WTC11 (cell line): Measurements from ENCODE around the gene ZNF214. TPM values are rescaled to one million over a fixed set of nuclear protein-coding genes. Genes with fewer than 3 reads are reported as not detected.

Experiments
- ATAC-seq: fragments of 200-7000 bp; cut with Tn5 transposase; 2 replicates; pipeline ENCODE4 v1.10.0; 2021; ENCODE audit warnings: mild to moderate bottlenecking, moderate library complexity
- CTCF ChIA-PET: fragments of 300-600 bp; sonication (Branson Sonifier 250); formaldehyde crosslinking; loops from one replicate; lab custom pipeline; 2021; ENCODE audit warnings: antibody characterized with exemption; lab: Charles Lee
- POLR2A ChIA-PET: fragments of 350-600 bp; sonication (Branson Sonifier 250); formaldehyde crosslinking; loops from one replicate; lab custom pipeline; 2021; ENCODE audit warnings: antibody characterized with exemption; lab: Charles Lee
- DNase-seq: peaks from one replicate; pipeline ENCODE4 v3.0.0; 2021; ENCODE audit warnings: low spot score
- H3K27ac Mint-ChIP-seq: 2 replicates; pipeline ENCODE4 v1.8.0; 2021; ENCODE audit warnings: mixed read lengths
- H3K27me3 Mint-ChIP-seq: 2 replicates; pipeline ENCODE4 v1.8.0; 2021; ENCODE audit warnings: low read depth, mild to moderate bottlenecking, moderate library complexity, mixed read lengths
- H3K36me3 Mint-ChIP-seq: 2 replicates; pipeline ENCODE4 v1.8.0; 2021; ENCODE audit warnings: mixed read lengths
- H3K4me1 Mint-ChIP-seq: 2 replicates; pipeline ENCODE4 v1.8.0; 2022; ENCODE audit warnings: mixed read lengths
- H3K4me3 Mint-ChIP-seq: 2 replicates; pipeline ENCODE4 v1.8.0; 2021; ENCODE audit warnings: mild to moderate bottlenecking, moderate library complexity, mixed read lengths
- H3K9me3 Mint-ChIP-seq: 2 replicates; pipeline ENCODE4 v1.8.0; 2021; ENCODE audit warnings: mixed read lengths
- CREB1 ChIP-seq: sonication (generic); formaldehyde crosslinking; IDR thresholded peaks from 2 replicates; pipeline ENCODE4 v1.8.0; 2023; ENCODE audit warnings: mild to moderate bottlenecking, missing genetic modification reagents
- ETV6 ChIP-seq: sonication (generic); formaldehyde crosslinking; IDR thresholded peaks from 2 replicates; pipeline ENCODE4 v1.8.1; 2022; ENCODE audit warnings: mild to moderate bottlenecking, missing genetic modification reagents
- FOXK1 ChIP-seq: sonication (generic); formaldehyde crosslinking; IDR thresholded peaks from 2 replicates; pipeline ENCODE4 v1.8.0; 2022; ENCODE audit warnings: mild to moderate bottlenecking, moderate library complexity, missing genetic modification reagents
- FOXP1 ChIP-seq: sonication (generic); formaldehyde crosslinking; IDR thresholded peaks from 2 replicates; pipeline ENCODE4 v1.8.0; 2022; ENCODE audit warnings: missing genetic modification reagents, mild to moderate bottlenecking, moderate library complexity, borderline replicate concordance
- GRHL2 ChIP-seq: fragments of 250-450 bp; sonication (Bioruptor Pico); IDR thresholded peaks from 2 replicates; pipeline ENCODE4 v1.8.0; 2022; ENCODE audit warnings: mild to moderate bottlenecking, moderate library complexity; ENCODE audit not compliant: insufficient replicate concordance, severe bottlenecking
- GTF2I ChIP-seq: fragments of 250-450 bp; sonication (Bioruptor Pico); conservative IDR thresholded peaks from 2 replicates; pipeline ENCODE4 v1.4.0; 2021; ENCODE audit warnings: mild to moderate bottlenecking
- JAZF1 ChIP-seq: fragments of 250-450 bp; sonication (Bioruptor Pico); IDR thresholded peaks from 2 replicates; pipeline ENCODE4 v1.9.0; 2021; ENCODE audit warnings: moderate library complexity, mild to moderate bottlenecking, inconsistent platforms
- MYBL2 ChIP-seq: sonication (generic); formaldehyde crosslinking; IDR thresholded peaks from 2 replicates; pipeline ENCODE4 v1.8.1; 2023; ENCODE audit warnings: mild to moderate bottlenecking, moderate library complexity, missing genetic modification reagents
- NR1H2 ChIP-seq: sonication (generic); formaldehyde crosslinking; IDR thresholded peaks from 2 replicates; pipeline ENCODE4 v1.9.0; 2021; ENCODE audit warnings: mild to moderate bottlenecking, moderate library complexity, missing genetic modification reagents
- OVOL2 ChIP-seq: fragments of 250-450 bp; sonication (Bioruptor Pico); IDR thresholded peaks from 2 replicates; pipeline ENCODE4 v1.9.0; 2021; ENCODE audit warnings: mild to moderate bottlenecking, borderline replicate concordance
- RORB ChIP-seq: fragments of 250-450 bp; sonication (Bioruptor Pico); IDR thresholded peaks from 2 replicates; pipeline ENCODE4 v1.9.0; 2021; ENCODE audit warnings: mild to moderate bottlenecking
- SOX15 ChIP-seq: fragments of 250-450 bp; sonication (Bioruptor Pico); IDR thresholded peaks from 2 replicates; pipeline ENCODE4 v1.9.0; 2021; ENCODE audit warnings: mild to moderate bottlenecking
- ZBTB21 ChIP-seq: sonication (generic); formaldehyde crosslinking; IDR thresholded peaks from 2 replicates; pipeline ENCODE4 v1.8.1; 2023; ENCODE audit warnings: mild to moderate bottlenecking, missing genetic modification reagents, borderline replicate concordance
- ZNF138 ChIP-seq: sonication (generic); formaldehyde crosslinking; conservative IDR thresholded peaks from 2 replicates; pipeline ENCODE4 v1.8.1; 2022; ENCODE audit warnings: mild to moderate bottlenecking, moderate library complexity, missing genetic modification reagents
- ZNF317 ChIP-seq: sonication (generic); formaldehyde crosslinking; IDR thresholded peaks from 2 replicates; pipeline ENCODE4 v1.8.1; 2023; ENCODE audit warnings: low read depth, mild to moderate bottlenecking, moderate library complexity, missing genetic modification reagents, borderline replicate concordance
- ZNF671 ChIP-seq: fragments of 250-450 bp; sonication (Bioruptor Pico); IDR thresholded peaks from 2 replicates; pipeline ENCODE4 v1.8.0; 2021; ENCODE audit warnings: mild to moderate bottlenecking
- total RNA-seq: library from RNA; stranded (reverse); gene quantifications from 3 replicates; pipeline ENCODE4 v1.2.3, GENCODE V29; 2021
- TF ChIP-seq, protein P1 (sequence below): fragments of 250-450 bp; sonication (Bioruptor Pico); IDR thresholded peaks from 2 replicates; pipeline ENCODE4 v2.1.2; 2022; ENCODE audit warnings: mild to moderate bottlenecking, moderate library complexity
- TF ChIP-seq, protein P2 (sequence below): sonication (generic); formaldehyde crosslinking; IDR thresholded peaks from 2 replicates; pipeline ENCODE4 v1.8.1; 2022; ENCODE audit warnings: low read depth, missing genetic modification reagents, borderline replicate concordance
- TF ChIP-seq, protein P3 (sequence below): sonication (generic); formaldehyde crosslinking; IDR thresholded peaks from 2 replicates; pipeline ENCODE4 v1.8.1; 2023; ENCODE audit warnings: mild to moderate bottlenecking, missing genetic modification reagents
- TF ChIP-seq, protein P4 (sequence below): sonication (generic); formaldehyde crosslinking; conservative IDR thresholded peaks from 2 replicates; pipeline ENCODE4 v1.8.1; 2023; ENCODE audit warnings: mild to moderate bottlenecking, low read depth, missing genetic modification reagents, moderate library complexity
- TF ChIP-seq, protein P5 (sequence below): sonication (generic); formaldehyde crosslinking; IDR thresholded peaks from 2 replicates; pipeline ENCODE4 v1.8.1; 2023; ENCODE audit warnings: mild to moderate bottlenecking, missing genetic modification reagents, moderate library complexity
- TF ChIP-seq, protein P6 (sequence below): fragments of 250-450 bp; sonication (Bioruptor Pico); IDR thresholded peaks from 2 replicates; pipeline ENCODE4 v1.8.0; 2021; ENCODE audit warnings: mild to moderate bottlenecking

The ZNF214 gene
- total RNA-seq, 1 experiment from 2014 or later: 4.1 TPM

DNA sequence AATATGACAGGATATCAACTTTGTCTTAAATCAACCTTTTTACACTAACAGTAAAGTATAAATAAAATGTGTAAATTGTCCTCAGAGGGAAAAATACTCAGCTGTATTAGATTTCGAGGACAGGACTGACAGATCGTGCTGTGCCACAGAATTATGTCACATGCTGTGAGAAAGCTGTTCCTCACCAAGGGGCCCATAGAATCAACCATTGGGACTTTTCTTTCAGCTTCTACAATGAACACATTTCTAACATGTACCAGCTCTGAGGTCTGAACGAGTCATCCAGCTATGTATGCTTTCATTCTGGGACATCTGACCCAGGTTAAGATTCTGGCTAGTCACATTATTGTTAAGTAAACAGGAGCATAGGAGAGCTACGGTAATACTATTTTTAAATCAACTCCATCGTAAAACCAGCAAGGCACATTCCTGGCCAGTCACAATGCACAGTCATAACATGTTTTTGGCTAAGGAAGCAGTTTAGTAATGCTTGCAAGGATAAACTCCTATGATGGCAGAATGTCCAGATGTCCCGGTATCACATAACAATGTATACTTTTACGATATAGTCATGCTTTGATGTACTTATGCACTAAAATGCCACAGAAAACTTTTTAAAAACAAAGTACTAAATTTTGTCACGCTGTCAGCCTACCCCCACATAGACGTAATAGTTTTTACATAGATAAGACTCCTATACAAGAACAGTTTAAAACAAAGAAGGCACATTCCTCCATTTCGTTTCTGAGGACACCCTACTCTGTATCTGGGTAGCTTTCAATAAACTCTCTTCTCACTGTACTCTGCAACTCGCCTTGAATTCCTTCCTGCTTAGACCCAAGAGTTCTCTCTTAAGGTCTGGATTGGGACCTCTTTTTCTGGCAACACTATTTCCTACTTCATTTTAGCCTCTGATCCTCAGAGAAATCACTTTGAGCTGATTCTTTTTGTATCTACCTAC, 27.4 kb downstream of the ZNF214 start:
- H3K36me3 Mint-ChIP-seq: no peaks in the 10 kb centered on the region
- TF ChIP-seq ZBTB21 (CRISPR knock-in tag) (no peak), CREB1 (CRISPR knock-in tag) (no peak), ZNF317 (CRISPR knock-in tag) (no peak), FOXK1 (no peak), GTF2I (CRISPR knock-in tag) (no peak), RORB (CRISPR knock-in tag) (no peak), OVOL2 (CRISPR knock-in tag) (no peak), ETV6 (CRISPR knock-in tag) (no peak), JAZF1 (CRISPR knock-in tag) (no peak)
- TF ChIP-seq, protein P1, sequence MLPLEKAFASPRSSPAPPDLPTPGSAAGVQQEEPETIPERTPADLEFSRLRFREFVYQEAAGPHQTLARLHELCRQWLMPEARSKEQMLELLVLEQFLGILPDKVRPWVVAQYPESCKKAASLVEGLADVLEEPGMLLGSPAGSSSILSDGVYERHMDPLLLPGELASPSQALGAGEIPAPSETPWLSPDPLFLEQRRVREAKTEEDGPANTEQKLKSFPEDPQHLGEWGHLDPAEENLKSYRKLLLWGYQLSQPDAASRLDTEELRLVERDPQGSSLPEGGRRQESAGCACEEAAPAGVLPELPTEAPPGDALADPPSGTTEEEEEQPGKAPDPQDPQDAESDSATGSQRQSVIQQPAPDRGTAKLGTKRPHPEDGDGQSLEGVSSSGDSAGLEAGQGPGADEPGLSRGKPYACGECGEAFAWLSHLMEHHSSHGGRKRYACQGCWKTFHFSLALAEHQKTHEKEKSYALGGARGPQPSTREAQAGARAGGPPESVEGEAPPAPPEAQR (CRISPR knock-in tag): no peak
- TF ChIP-seq, all 79 proteins: peak for 0
- no peak for DNase-seq
- Mint-ChIP-seq H3K4me3 (no peak overlapping the region), H3K9me3 (no peaks in the 10 kb centered on the region), H3K27ac (no peak overlapping the region), H3K27me3 (no peaks in the 10 kb centered on the region), H3K4me1 (no peaks in the 10 kb centered on the region)
- ChIA-PET POLR2A (no interaction called here), CTCF (interaction anchor here (2.0 kb wide), 1 partner anchor 180 kb away, joined by 10 read pairs; no protein-coding TSS in a partner anchor)
- ATAC-seq: no peak

DNA sequence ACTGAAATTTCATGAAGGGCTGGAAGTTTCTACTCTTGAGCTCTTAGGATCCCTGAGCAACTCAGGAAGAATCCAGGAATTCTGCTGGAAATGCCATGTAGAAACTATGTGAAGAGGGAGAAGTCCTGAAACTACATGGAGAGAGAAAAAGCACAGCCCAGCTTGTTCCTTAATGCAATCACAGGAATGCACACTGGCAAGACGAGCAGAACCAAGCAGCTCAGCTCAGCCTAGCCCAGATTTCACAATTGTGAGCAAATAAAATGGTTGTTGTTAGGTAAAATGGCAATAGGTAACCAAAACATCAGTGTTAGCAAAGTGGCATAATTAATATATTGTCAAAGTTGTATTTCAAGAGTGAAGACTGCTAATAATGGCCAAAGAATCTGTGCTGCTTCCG, 28.1 kb downstream of the ZNF214 start:
- no peak overlapping the region for H3K27ac Mint-ChIP-seq
- H3K27me3 Mint-ChIP-seq: no peaks in the 10 kb centered on the region
- ATAC-seq (no peak), DNase-seq (no peak)
- no peaks in the 10 kb centered on the region for H3K4me1 Mint-ChIP-seq
- H3K9me3 Mint-ChIP-seq: no peaks in the 10 kb centered on the region
- ChIA-PET POLR2A (no interaction called here), CTCF (interaction anchor here (2.0 kb wide), 1 partner anchor 180 kb away, joined by 10 read pairs; no protein-coding TSS in a partner anchor)
- no peaks in the 10 kb centered on the region for H3K36me3 Mint-ChIP-seq
- H3K4me3 Mint-ChIP-seq: no peak overlapping the region
- TF ChIP-seq ZNF671 (CRISPR knock-in tag) (no peak), FOXP1 (CRISPR knock-in tag) (no peak), JAZF1 (CRISPR knock-in tag) (no peak), MYBL2 (CRISPR knock-in tag) (no peak), SOX15 (no peak), NR1H2 (CRISPR knock-in tag) (no peak), ZNF138 (CRISPR knock-in tag) (no peak), GRHL2 (no peak)
- TF ChIP-seq, protein P2, sequence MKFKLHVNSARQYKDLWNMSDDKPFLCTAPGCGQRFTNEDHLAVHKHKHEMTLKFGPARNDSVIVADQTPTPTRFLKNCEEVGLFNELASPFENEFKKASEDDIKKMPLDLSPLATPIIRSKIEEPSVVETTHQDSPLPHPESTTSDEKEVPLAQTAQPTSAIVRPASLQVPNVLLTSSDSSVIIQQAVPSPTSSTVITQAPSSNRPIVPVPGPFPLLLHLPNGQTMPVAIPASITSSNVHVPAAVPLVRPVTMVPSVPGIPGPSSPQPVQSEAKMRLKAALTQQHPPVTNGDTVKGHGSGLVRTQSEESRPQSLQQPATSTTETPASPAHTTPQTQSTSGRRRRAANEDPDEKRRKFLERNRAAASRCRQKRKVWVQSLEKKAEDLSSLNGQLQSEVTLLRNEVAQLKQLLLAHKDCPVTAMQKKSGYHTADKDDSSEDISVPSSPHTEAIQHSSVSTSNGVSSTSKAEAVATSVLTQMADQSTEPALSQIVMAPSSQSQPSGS (CRISPR knock-in tag): no peak
- TF ChIP-seq, protein P3, sequence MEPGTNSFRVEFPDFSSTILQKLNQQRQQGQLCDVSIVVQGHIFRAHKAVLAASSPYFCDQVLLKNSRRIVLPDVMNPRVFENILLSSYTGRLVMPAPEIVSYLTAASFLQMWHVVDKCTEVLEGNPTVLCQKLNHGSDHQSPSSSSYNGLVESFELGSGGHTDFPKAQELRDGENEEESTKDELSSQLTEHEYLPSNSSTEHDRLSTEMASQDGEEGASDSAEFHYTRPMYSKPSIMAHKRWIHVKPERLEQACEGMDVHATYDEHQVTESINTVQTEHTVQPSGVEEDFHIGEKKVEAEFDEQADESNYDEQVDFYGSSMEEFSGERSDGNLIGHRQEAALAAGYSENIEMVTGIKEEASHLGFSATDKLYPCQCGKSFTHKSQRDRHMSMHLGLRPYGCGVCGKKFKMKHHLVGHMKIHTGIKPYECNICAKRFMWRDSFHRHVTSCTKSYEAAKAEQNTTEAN (CRISPR knock-in tag): no peak
- TF ChIP-seq, protein P4, sequence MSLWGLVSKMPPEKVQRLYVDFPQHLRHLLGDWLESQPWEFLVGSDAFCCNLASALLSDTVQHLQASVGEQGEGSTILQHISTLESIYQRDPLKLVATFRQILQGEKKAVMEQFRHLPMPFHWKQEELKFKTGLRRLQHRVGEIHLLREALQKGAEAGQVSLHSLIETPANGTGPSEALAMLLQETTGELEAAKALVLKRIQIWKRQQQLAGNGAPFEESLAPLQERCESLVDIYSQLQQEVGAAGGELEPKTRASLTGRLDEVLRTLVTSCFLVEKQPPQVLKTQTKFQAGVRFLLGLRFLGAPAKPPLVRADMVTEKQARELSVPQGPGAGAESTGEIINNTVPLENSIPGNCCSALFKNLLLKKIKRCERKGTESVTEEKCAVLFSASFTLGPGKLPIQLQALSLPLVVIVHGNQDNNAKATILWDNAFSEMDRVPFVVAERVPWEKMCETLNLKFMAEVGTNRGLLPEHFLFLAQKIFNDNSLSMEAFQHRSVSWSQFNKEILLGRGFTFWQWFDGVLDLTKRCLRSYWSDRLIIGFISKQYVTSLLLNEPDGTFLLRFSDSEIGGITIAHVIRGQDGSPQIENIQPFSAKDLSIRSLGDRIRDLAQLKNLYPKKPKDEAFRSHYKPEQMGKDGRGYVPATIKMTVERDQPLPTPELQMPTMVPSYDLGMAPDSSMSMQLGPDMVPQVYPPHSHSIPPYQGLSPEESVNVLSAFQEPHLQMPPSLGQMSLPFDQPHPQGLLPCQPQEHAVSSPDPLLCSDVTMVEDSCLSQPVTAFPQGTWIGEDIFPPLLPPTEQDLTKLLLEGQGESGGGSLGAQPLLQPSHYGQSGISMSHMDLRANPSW (CRISPR knock-in tag): no peak
- TF ChIP-seq, protein P5, sequence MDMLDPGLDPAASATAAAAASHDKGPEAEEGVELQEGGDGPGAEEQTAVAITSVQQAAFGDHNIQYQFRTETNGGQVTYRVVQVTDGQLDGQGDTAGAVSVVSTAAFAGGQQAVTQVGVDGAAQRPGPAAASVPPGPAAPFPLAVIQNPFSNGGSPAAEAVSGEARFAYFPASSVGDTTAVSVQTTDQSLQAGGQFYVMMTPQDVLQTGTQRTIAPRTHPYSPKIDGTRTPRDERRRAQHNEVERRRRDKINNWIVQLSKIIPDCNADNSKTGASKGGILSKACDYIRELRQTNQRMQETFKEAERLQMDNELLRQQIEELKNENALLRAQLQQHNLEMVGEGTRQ (CRISPR knock-in tag): no peak
- TF ChIP-seq, protein P6, sequence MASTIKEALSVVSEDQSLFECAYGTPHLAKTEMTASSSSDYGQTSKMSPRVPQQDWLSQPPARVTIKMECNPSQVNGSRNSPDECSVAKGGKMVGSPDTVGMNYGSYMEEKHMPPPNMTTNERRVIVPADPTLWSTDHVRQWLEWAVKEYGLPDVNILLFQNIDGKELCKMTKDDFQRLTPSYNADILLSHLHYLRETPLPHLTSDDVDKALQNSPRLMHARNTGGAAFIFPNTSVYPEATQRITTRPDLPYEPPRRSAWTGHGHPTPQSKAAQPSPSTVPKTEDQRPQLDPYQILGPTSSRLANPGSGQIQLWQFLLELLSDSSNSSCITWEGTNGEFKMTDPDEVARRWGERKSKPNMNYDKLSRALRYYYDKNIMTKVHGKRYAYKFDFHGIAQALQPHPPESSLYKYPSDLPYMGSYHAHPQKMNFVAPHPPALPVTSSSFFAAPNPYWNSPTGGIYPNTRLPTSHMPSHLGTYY (CRISPR knock-in tag): no peak
